ENCODE results near the gene OR4A16.

OR4A16 gene, protein sequence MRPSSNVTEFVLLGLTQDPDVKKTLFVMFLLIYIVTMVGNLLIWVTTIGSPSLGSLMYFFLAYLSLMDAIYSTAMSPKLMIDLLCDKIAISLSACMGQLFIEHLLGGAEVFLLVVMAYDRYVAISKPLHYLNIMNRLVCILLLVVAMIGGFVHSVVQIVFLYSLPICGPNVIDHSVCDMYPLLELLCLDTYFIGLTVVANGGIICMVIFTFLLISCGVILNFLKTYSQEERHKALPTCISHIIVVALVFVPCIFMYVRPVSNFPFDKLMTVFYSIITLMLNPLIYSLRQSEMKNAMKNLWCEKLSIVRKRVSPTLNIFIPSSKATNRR

DNA sequence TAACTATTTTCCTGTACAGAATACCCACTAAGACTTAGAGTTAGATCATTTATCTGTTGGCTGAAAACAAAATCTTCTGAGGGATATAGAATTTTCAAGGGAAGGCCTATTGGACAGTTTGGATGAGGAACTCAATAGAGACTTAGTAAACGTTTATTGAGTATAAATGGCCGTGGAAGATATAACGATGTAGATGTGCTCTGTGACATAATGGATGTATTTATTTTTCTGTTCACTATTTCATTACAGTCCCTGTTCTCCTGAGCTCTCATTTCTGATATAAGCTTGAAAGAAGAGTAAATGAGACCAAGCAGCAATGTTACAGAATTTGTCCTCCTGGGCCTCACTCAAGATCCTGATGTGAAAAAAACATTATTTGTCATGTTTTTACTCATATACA, at the start of gene OR4A16:
Gene OR4A16 (plus strand): TSS at position 301 of the 400 bp plus-strand sequence. CDS start 0 bp downstream, at position 301.
- H3K9me3 ChIP-seq (replicated peaks; ENCODE audit: insufficient read depth, low read length): no peaks in the 10 kb centered on the region
- no peak within 1 kb of the TSS for H3K4me2 ChIP-seq (ENCODE audit: low read depth, low read length)
- H3K27me3 ChIP-seq (replicated peaks; ENCODE audit: insufficient read depth, low read length): no peaks in the 10 kb centered on the region
- no peaks in the 10 kb centered on the region for H4K20me1 ChIP-seq (ENCODE audit: insufficient read depth, low read length)
- no peaks in the 10 kb centered on the region for H3K36me3 ChIP-seq (replicated peaks; ENCODE audit: insufficient read depth, low read length)
- no peaks in the 10 kb centered on the region for H3K79me2 ChIP-seq (ENCODE audit: low read length)
- H3K4me1 ChIP-seq (ENCODE audit: low read length): no peaks in the 10 kb centered on the region
- no peak within 1 kb of the TSS for H3K4me3 ChIP-seq (ENCODE audit: low read length)
- H3K9me2 ChIP-seq (replicated peaks; ENCODE audit: insufficient read depth, low read length): no peaks in the 10 kb centered on the region
- H3K27ac ChIP-seq (ENCODE audit: low read length): no peak within 1 kb of the TSS
- DNase-seq: no peak
- H3F3A ChIP-seq (ENCODE audit: insufficient read depth, low read length): no peaks in the 10 kb centered on the region
- TF ChIP-seq EZH2phosphoT487 (IDR thresholded peaks at IDR 0.05; ENCODE audit: low read length): no peak
- TF ChIP-seq CTCF (IDR thresholded peaks at IDR 0.05; ENCODE audit: low read length): no peak
- no peak for TF ChIP-seq EZH2 (optimal IDR thresholded peaks at IDR 0.05; ENCODE audit: low read depth, low read length)
- no peak within 1 kb of the TSS for H2AFZ ChIP-seq (ENCODE audit: low read length)
- no peak within 1 kb of the TSS for H3K9ac ChIP-seq (ENCODE audit: low read length)

- H3F3A ChIP-seq (ENCODE audit: insufficient read depth, low read length): no peaks in the 10 kb centered on the region
- no peak for DNase-seq
- H3K4me2 ChIP-seq (ENCODE audit: low read depth, low read length): no peak overlapping the region
- H3K4me1 ChIP-seq (ENCODE audit: low read length): no peaks in the 10 kb centered on the region
- H3K27me3 ChIP-seq (replicated peaks; ENCODE audit: insufficient read depth, low read length): no peaks in the 10 kb centered on the region
- no peak overlapping the region for H2AFZ ChIP-seq (ENCODE audit: low read length)
- H3K36me3 ChIP-seq (replicated peaks; ENCODE audit: insufficient read depth, low read length): no peaks in the 10 kb centered on the region
- H3K27ac ChIP-seq (ENCODE audit: low read length): no peak overlapping the region
- TF ChIP-seq CTCF (IDR thresholded peaks at IDR 0.05; ENCODE audit: low read length): no peak
- no peak for TF ChIP-seq EZH2phosphoT487 (IDR thresholded peaks at IDR 0.05; ENCODE audit: low read length)
- TF ChIP-seq EZH2 (optimal IDR thresholded peaks at IDR 0.05; ENCODE audit: low read depth, low read length): no peak
- H3K9me3 ChIP-seq (replicated peaks; ENCODE audit: insufficient read depth, low read length): no peaks in the 10 kb centered on the region
- H3K4me3 ChIP-seq (ENCODE audit: low read length): no peak overlapping the region
- no peaks in the 10 kb centered on the region for H4K20me1 ChIP-seq (ENCODE audit: insufficient read depth, low read length)
- H3K79me2 ChIP-seq (ENCODE audit: low read length): no peaks in the 10 kb centered on the region
- H3K9me2 ChIP-seq (replicated peaks; ENCODE audit: insufficient read depth, low read length): no peaks in the 10 kb centered on the region
- H3K9ac ChIP-seq (ENCODE audit: low read length): no peak overlapping the region
These were observed 18.5 kb upstream of the OR4A16 start for GRCh38 chr11:55324500-55324899.

- no peak for DNase-seq
- no peak overlapping the region for H3K27ac ChIP-seq (ENCODE audit: low read length)
- no peak overlapping the region for H3K4me2 ChIP-seq (ENCODE audit: low read depth, low read length)
- no peaks in the 10 kb centered on the region for H3K36me3 ChIP-seq (replicated peaks; ENCODE audit: insufficient read depth, low read length)
- no peaks in the 10 kb centered on the region for H3K9me2 ChIP-seq (replicated peaks; ENCODE audit: insufficient read depth, low read length)
- no peak overlapping the region for H3K4me3 ChIP-seq (ENCODE audit: low read length)
- H3K4me1 ChIP-seq (ENCODE audit: low read length): no peaks in the 10 kb centered on the region
- no peaks in the 10 kb centered on the region for H3F3A ChIP-seq (ENCODE audit: insufficient read depth, low read length)
- H3K9me3 ChIP-seq (replicated peaks; ENCODE audit: insufficient read depth, low read length): no peaks in the 10 kb centered on the region
- no peak overlapping the region for H3K9ac ChIP-seq (ENCODE audit: low read length)
- no peaks in the 10 kb centered on the region for H4K20me1 ChIP-seq (ENCODE audit: insufficient read depth, low read length)
- H3K79me2 ChIP-seq (ENCODE audit: low read length): no peaks in the 10 kb centered on the region
- no peaks in the 10 kb centered on the region for H3K27me3 ChIP-seq (replicated peaks; ENCODE audit: insufficient read depth, low read length)
- no peak overlapping the region for H2AFZ ChIP-seq (ENCODE audit: low read length)
- TF ChIP-seq EZH2 (optimal IDR thresholded peaks at IDR 0.05; ENCODE audit: low read depth, low read length): no peak
- no peak for TF ChIP-seq EZH2phosphoT487 (IDR thresholded peaks at IDR 0.05; ENCODE audit: low read length)
- no peak for TF ChIP-seq CTCF (IDR thresholded peaks at IDR 0.05; ENCODE audit: low read length)
These were observed 2.3 kb downstream of the OR4A16 start for GRCh38 chr11:55345306-55345705.
